ENCODE measurements around the gene ERF. TPM values are rescaled to one million over a fixed set of nuclear protein-coding genes. Genes with fewer than 3 reads are reported as not detected.
"Not testable (repeated sequence)": the region's sequence is repeated elsewhere in the genome, so short reads cannot be mapped to it uniquely, and the experiment has no call there.

The ERF gene
- total and polyA plus RNA-seq, 4 donors: 8.7 to 21.0 (median 13.8) TPM

- no peak for TF ChIP-seq ATF3 (IDR thresholded peaks at IDR 0.05)
Observed at GRCh38 chr19:42267644-42268141, 12.8 kb upstream of the ERF start (continued).

- DNase-seq (ENCODE audit: low spot score); H3K27me3 ChIP-seq (ENCODE audit: control insufficient read depth in 4 of 4, insufficient read depth in 4 of 4, low read length in 3 of 4); H3K4me3 ChIP-seq (ENCODE audit: low read depth in 1 of 3, low read length in 3 of 3); H3K9me3 ChIP-seq (ENCODE audit: control insufficient read depth in 4 of 4, low read length in 3 of 4); H3K36me3 ChIP-seq (ENCODE audit: control insufficient read depth in 4 of 4, insufficient read depth in 3 of 4, low read depth in 1 of 4, low read length in 3 of 4): not testable (repeated sequence)
- peak overlapping the region in 1 of 2 donors; percentile 99 for H3K27ac ChIP-seq (ENCODE audit: low read depth in 1 of 2, low read length in 2 of 2)
- 93% methylated on average over 25 of the region's 25 CpGs for WGBS
- peak overlapping the region in 1 of 2 donors; percentile 100 for H3K9ac ChIP-seq (ENCODE audit: low read depth in 1 of 2, low read length in 2 of 2)
- H3K4me1 ChIP-seq (ENCODE audit: control insufficient read depth in 4 of 4, insufficient read depth in 4 of 4, low read length in 3 of 4): peaks cover 5 to 19% (median 11%) of the 10 kb centered on the region in 4 donors
Observed at GRCh38 chr19:42266928-42267603, 12.1 kb upstream of the ERF start.

GRCh38 chr19:42266105-42266504 lies 11.2 kb upstream of the ERF start:
- peaks cover 1 to 13% (median 6%) of the 10 kb centered on the region in 4 donors for H3K4me1 ChIP-seq (ENCODE audit: control insufficient read depth in 4 of 4, insufficient read depth in 4 of 4, low read length in 3 of 4)
- H3K36me3 ChIP-seq (ENCODE audit: control insufficient read depth in 4 of 4, insufficient read depth in 3 of 4, low read depth in 1 of 4, low read length in 3 of 4); DNase-seq (ENCODE audit: low spot score); H3K9me3 ChIP-seq (ENCODE audit: control insufficient read depth in 4 of 4, low read length in 3 of 4); H3K9ac ChIP-seq (ENCODE audit: low read depth in 1 of 2, low read length in 2 of 2); H3K4me3 ChIP-seq (ENCODE audit: low read depth in 1 of 3, low read length in 3 of 3); H3K27me3 ChIP-seq (ENCODE audit: control insufficient read depth in 4 of 4, insufficient read depth in 4 of 4, low read length in 3 of 4); H3K27ac ChIP-seq (ENCODE audit: low read depth in 1 of 2, low read length in 2 of 2): not testable (repeated sequence)
- 93% methylated on average over 4 of the region's 4 CpGs for WGBS

- H3K4me1 ChIP-seq (ENCODE audit: control insufficient read depth in 4 of 4, insufficient read depth in 4 of 4, low read length in 3 of 4): no peaks in the 10 kb centered on the region
- no peak overlapping the region for H3K27ac ChIP-seq (ENCODE audit: low read depth in 1 of 2, low read length in 2 of 2)
- WGBS: 95% methylated on average over 3 of the region's 3 CpGs
- no peaks in the 10 kb centered on the region for H3K36me3 ChIP-seq (ENCODE audit: control insufficient read depth in 4 of 4, insufficient read depth in 3 of 4, low read depth in 1 of 4, low read length in 3 of 4)
- H3K9ac ChIP-seq (ENCODE audit: low read depth in 1 of 2, low read length in 2 of 2): no peak overlapping the region
- no peaks in the 10 kb centered on the region for H3K9me3 ChIP-seq (ENCODE audit: control insufficient read depth in 4 of 4, low read length in 3 of 4)
- no peak for DNase-seq (ENCODE audit: low spot score)
- TF ChIP-seq HNF4G (IDR thresholded peaks at IDR 0.05) (no peak), RAD21 (IDR thresholded peaks at IDR 0.05) (no peak), SP1 (IDR thresholded peaks at IDR 0.05) (no peak), REST (IDR thresholded peaks at IDR 0.05) (no peak), JUND (IDR thresholded peaks at IDR 0.05) (no peak), ZBTB33 (IDR thresholded peaks at IDR 0.05) (no peak), EGR1 (IDR thresholded peaks at IDR 0.05; ENCODE audit: low read depth in 2 of 2) (no peak), YY1 (IDR thresholded peaks at IDR 0.05) (no peak), MAX (IDR thresholded peaks at IDR 0.05) (no peak), CTCF (IDR thresholded peaks at IDR 0.05; ENCODE audit: low read depth, low read length, missing input control) (no peak), RXRA (IDR thresholded peaks at IDR 0.05) (no peak), ATF3 (IDR thresholded peaks at IDR 0.05) (no peak), HNF4A (conservative IDR thresholded peaks at IDR 0.05) (no peak)
- H3K27me3 ChIP-seq (ENCODE audit: control insufficient read depth in 4 of 4, insufficient read depth in 4 of 4, low read length in 3 of 4): no peaks in the 10 kb centered on the region
- no peak overlapping the region for H3K4me3 ChIP-seq (ENCODE audit: low read depth in 1 of 3, low read length in 3 of 3)
Observed at GRCh38 chr19:42261763-42262162, 6.8 kb upstream of the ERF start.

- H3K4me1 ChIP-seq (ENCODE audit: control insufficient read depth in 4 of 4, insufficient read depth in 4 of 4, low read length in 3 of 4): peaks cover 0 to 15% (median 10%) of the 10 kb centered on the region in 4 donors
- 85% methylated on average over 3 of the region's 3 CpGs for WGBS
- H3K4me3 ChIP-seq (ENCODE audit: low read depth in 1 of 3, low read length in 3 of 3); H3K27ac ChIP-seq (ENCODE audit: low read depth in 1 of 2, low read length in 2 of 2); DNase-seq (ENCODE audit: low spot score); H3K9me3 ChIP-seq (ENCODE audit: control insufficient read depth in 4 of 4, low read length in 3 of 4); H3K9ac ChIP-seq (ENCODE audit: low read depth in 1 of 2, low read length in 2 of 2); H3K27me3 ChIP-seq (ENCODE audit: control insufficient read depth in 4 of 4, insufficient read depth in 4 of 4, low read length in 3 of 4); H3K36me3 ChIP-seq (ENCODE audit: control insufficient read depth in 4 of 4, insufficient read depth in 3 of 4, low read depth in 1 of 4, low read length in 3 of 4): not testable (repeated sequence)
Observed at GRCh38 chr19:42257842-42258241, 2.9 kb upstream of the ERF start.

Data from liver (tissue), 9 donors.